Spleen (tissue), 7 donors: ENCODE data around the gene CKMT1A.
"Not testable (repeated sequence)": the region's sequence is repeated elsewhere in the genome, so short reads cannot be mapped to it uniquely, and the experiment has no call there.

Source experiments
- POLR2A ChIP-seq, 3 donors: fragments of 450-650 bp; IDR thresholded peaks; one replicate each; pipeline ENCODE4 v1.5.1; 2017; ENCODE audit warnings: antibody characterized with exemption in 3 of 3, mild to moderate bottlenecking in 1 of 3
- POLR2AphosphoS5 ChIP-seq, 3 donors: sonication (generic); formaldehyde crosslinking; IDR thresholded peaks; one replicate each; pipeline ENCODE4 v1.5.1; 2017; ENCODE audit warnings: antibody characterized with exemption in 3 of 3
- TF ChIP-seq, protein P1 (sequence below), 11 experiments: fragments of 200-600 bp in 7 of 11; fragments of 450-650 bp in 4 of 11; sonication (generic) in 4 of 11; IDR thresholded peaks in 8 of 11; conservative IDR thresholded peaks in 3 of 11; 1 replicate in 7 of 11; 2 replicates in 4 of 11; pipeline versions ENCODE4 v1.4.0 to v1.8.0; 2016 to 2021; ENCODE audit warnings: antibody characterized with exemption in 11 of 11, inconsistent platforms in 4 of 11, mild to moderate bottlenecking in 1 of 11
- donor health status: DM: no; HTN: no; CAD: no; lungs with moderate emphysema.
- donor health status: DM: no; HTN: no; CAD: no.
- donor health status: DM: no; HTN: no; CAD: no.

DNA sequence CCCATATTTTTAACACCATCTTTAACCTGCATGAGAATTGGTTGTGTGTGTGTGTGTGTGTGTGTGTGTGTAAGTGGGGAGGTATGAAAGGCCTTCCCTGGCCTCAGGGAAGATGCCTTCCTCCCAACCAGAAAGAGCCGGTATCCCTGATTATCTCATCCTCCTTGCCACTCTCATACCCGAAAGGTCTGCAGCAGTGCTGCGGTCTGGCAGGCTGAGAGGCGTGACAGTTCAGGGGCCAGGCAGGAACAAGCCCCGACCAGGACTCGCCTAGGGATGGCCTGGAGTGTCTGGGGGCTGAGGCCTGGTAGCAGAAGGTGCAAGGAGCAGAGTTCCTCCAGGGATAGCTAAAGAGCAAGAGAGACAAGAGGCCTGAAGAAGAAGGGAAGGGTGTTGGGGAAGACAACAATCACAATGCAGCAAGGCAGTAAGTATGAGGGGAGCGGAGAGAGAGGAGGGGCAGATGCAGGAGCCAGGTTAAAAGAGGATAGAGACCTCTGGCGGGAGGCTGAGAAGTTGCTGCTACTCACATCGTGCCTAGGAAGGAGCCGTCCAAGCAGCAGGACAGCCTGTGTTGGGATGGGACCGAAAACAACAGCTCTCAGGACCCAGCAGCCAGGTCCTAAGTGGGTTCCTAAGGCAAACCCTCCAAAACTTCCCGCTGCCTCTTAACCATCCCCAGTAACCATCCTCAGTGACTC lies 16.9 kb downstream of the CKMT1A start:
- TF ChIP-seq, protein P1, sequence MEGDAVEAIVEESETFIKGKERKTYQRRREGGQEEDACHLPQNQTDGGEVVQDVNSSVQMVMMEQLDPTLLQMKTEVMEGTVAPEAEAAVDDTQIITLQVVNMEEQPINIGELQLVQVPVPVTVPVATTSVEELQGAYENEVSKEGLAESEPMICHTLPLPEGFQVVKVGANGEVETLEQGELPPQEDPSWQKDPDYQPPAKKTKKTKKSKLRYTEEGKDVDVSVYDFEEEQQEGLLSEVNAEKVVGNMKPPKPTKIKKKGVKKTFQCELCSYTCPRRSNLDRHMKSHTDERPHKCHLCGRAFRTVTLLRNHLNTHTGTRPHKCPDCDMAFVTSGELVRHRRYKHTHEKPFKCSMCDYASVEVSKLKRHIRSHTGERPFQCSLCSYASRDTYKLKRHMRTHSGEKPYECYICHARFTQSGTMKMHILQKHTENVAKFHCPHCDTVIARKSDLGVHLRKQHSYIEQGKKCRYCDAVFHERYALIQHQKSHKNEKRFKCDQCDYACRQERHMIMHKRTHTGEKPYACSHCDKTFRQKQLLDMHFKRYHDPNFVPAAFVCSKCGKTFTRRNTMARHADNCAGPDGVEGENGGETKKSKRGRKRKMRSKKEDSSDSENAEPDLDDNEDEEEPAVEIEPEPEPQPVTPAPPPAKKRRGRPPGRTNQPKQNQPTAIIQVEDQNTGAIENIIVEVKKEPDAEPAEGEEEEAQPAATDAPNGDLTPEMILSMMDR (IDR thresholded peaks at IDR 0.05 in 8 of 11, conservative IDR thresholded peaks at IDR 0.05 in 3 of 11), result not testable (repeated sequence)
- not testable (repeated sequence) for TF ChIP-seq POLR2A, POLR2AphosphoS5 (IDR thresholded peaks at IDR 0.05)
